Neural progenitor cell (in vitro differentiated cells): ENCODE results near the gene NUDT4.

ENCODE experiments used
- EZH2phosphoT487 ChIP-seq: fragments of 200-600 bp; sonication (generic); IDR thresholded peaks from 2 replicates; pipeline ENCODE4 v1.6.1; 2017; ENCODE audit warnings: antibody characterized with exemption
- TF ChIP-seq, protein P1 (sequence below): fragments of 200-600 bp; sonication (generic); IDR thresholded peaks from 2 replicates; pipeline ENCODE4 v1.5.1; 2017; ENCODE audit warnings: antibody characterized with exemption, mild to moderate bottlenecking

DNA sequence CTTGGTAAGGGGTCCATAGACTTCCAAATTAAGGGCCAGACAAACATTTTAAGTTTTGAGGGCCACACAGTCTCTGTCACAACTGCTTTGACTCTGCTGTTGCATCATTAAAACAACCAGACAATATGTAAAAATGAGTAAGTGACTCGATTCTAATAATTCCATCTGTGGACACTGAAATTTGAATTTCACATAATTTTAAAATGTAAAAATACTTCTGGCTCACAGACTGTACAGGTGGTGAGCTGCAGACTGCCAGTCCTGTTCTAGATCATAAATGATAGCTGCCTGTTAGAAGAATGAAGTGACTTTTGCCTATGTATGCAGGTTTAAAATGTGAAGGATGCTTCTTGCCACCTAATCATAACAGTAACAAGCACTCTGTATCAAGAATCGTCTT is 15.7 kb downstream of the NUDT4 start:
- TF ChIP-seq EZH2phosphoT487 = no peak
- TF ChIP-seq, protein P1, sequence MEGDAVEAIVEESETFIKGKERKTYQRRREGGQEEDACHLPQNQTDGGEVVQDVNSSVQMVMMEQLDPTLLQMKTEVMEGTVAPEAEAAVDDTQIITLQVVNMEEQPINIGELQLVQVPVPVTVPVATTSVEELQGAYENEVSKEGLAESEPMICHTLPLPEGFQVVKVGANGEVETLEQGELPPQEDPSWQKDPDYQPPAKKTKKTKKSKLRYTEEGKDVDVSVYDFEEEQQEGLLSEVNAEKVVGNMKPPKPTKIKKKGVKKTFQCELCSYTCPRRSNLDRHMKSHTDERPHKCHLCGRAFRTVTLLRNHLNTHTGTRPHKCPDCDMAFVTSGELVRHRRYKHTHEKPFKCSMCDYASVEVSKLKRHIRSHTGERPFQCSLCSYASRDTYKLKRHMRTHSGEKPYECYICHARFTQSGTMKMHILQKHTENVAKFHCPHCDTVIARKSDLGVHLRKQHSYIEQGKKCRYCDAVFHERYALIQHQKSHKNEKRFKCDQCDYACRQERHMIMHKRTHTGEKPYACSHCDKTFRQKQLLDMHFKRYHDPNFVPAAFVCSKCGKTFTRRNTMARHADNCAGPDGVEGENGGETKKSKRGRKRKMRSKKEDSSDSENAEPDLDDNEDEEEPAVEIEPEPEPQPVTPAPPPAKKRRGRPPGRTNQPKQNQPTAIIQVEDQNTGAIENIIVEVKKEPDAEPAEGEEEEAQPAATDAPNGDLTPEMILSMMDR = no peak
